Myocyte (in vitro differentiated cells): ENCODE data around the gene CSNK2A1. TPM values are rescaled to one million over a fixed set of nuclear protein-coding genes. Genes with fewer than 3 reads are reported as not detected.
"Not testable (repeated sequence)": the region's sequence is repeated elsewhere in the genome, so short reads cannot be mapped to it uniquely, and the experiment has no call there.

ENCODE experiments used
- DNase-seq: peaks from one replicate; pipeline ENCODE4 v3.0.0-alpha.2; 2012; ENCODE audit warnings: low read depth
- total RNA-seq: library from RNA; depleted of rRNA; stranded (reverse); fragments of >200 nt; gene quantifications from 2 replicates; pipeline ENCODE4 v1.2.3, GENCODE V29; 2014

The CSNK2A1 gene
- total RNA-seq, 1 donor from 2014 or later, result 199 TPM

- DNase-seq, result peak; percentile 85
Measured at GRCh38 chr20:496126-496696, 47.4 kb downstream of the CSNK2A1 start.

DNA sequence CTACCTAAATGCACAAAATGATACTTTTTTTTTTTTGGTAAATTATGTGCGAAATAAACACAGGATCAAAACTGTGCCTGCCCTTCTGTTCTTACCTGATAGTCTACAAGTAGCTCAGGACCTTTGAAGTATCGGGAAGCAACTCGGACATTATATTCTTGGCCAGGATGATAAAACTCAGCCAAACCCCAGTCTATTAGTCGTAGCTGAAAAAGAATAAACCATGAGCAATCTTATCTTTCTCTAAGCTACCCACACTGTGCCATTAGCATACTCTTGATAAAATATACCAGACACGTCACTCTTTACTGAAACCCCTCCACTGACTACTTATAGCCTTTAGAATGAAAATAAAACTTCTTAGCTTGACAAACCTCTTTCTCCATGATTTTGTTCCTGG is 51.4 kb downstream of the CSNK2A1 start:
- DNase-seq, result no peak

GRCh38 chr20:487655-488054 is 55.9 kb downstream of the CSNK2A1 start:
- DNase-seq, result no peak

GRCh38 chr20:483815-484644 is 59.6 kb downstream of the CSNK2A1 start:
- peak; percentile 53 for DNase-seq

DNA sequence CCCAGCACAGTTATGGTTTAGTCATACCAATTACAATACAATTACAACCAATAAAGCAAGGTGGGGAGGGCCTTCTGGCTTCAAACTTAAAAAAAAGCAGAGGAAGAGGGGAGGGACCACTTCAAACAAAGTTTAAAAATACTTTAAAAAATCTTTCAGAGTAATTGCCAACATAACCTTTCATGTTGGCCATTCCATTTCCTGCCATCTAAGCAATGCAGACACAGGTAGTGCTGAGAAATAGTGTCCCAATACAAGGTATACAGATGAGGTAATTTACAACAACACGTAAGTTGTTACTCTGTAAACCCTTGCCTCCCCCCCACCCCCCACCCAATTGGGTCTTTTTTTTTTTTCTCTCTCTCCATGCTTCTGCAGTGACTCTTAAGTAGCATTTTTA is 62.4 kb downstream of the CSNK2A1 start:
- DNase-seq, result no peak

GRCh38 chr20:480044-480443 is 63.5 kb downstream of the CSNK2A1 start:
- DNase-seq, result no peak

- no peak for DNase-seq
Measured at GRCh38 chr20:479487-479886, 64.1 kb downstream of the CSNK2A1 start.

- DNase-seq, result peak; percentile 67
Measured at GRCh38 chr20:478949-479429, 64.6 kb downstream of the CSNK2A1 start.

DNA sequence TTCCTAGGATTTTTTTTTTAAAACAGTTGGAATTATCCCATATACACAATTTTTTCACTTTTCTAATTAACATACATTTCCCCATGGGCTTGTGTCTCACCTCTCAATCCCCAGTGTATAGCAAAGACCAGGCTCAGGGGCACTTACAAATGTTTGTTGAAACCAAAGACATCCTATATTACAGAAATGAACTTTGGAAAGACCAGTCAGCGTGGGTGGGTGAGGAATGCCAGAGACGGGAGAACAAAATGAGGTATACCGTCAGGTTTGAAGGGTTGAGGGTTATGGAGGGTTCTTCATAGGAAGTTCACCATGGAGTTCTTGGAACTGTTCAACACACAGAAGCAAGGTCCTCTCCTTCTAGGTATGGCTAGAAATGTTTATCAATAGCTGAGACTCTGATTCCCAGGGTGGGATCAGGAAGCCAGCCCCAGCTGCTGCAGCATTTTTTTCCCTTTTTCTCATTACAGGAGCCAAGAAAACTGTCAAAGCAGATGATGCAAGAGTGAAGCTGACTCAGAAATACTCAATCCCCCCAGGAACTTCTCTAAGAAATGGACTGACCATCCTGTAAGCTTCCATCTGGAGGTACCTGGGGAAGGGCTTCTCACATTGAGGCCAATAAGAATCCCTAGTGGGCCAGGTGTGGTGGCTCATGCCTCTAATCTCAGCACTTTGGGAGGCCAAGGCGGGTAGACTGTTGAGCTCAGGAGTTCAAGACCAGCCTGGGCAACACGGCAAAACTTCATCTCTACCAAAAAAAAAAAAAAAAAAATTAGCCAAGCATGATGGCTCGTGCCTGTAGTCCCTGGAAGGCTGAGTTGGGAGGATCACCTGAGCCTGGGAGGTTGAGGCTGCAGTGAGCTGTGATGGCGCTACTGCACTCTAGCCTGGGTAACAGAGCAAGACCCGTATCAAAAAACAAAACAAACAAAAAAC is 65.3 kb downstream of the CSNK2A1 start:
- peak; percentile 39 for DNase-seq

GRCh38 chr20:476561-477249 is 66.9 kb downstream of the CSNK2A1 start:
- not testable (repeated sequence) for DNase-seq

GRCh38 chr20:475463-476357 is 67.9 kb downstream of the CSNK2A1 start:
- DNase-seq, result no peak

- no peak for DNase-seq
Measured at GRCh38 chr20:474581-474980, 69.0 kb downstream of the CSNK2A1 start.

DNA sequence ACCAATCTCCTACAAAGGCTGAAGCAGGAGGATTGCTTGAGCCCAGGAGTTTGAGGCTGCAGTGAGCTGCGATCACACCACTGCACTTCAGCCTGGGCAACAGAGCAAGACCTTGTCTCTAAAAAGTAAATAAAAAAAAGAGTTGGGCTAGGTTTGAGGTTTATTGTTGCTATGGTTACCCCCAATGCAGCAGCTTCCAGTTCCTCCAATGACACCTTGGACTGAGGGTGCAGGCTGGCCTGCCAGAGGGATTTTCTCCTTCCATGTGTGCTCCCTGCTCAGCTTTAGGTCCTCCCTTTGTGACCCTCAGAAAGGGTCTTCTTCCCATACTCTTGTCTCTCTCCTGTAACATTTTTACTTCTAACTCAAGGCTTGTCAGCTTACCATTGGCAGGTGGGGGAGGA is 70.7 kb downstream of the CSNK2A1 start:
- no peak for DNase-seq

GRCh38 chr20:472137-472846 is 71.3 kb downstream of the CSNK2A1 start:
- DNase-seq, result no peak

DNA sequence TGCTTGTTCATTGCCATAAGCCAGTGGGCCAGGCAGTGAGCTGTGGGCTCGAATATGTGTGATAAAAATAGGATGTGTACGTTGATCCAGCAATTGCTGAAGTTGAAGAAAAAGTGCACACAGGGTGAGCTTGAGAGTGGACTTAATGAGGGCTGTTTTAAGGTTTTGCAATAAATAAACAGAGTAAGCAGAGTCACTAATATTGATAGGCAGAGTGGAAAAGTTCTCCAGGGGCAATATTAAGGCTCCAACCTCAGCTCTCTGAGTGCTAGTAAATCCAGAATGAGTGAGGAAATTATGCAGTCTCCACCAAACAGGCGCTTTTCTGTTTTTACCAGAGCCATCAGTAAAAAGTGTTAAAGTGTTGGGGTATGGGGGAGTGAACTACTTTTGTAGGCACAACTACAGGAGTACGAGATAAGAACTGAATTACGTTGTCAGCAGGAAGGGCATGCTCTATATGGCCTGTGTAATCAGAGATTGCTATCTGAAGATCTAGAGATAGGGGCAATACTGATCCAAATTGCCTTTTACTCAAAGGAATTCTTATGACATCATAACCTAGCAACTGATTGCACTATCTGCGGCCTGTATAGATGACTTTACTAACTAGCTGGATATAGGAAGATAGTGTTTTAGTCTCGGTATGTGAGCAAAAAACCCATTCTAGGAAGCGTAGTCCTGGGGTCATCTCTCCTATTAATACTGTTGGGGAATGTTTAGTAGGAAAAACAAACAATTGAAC is 73.7 kb downstream of the CSNK2A1 start:
- no peak for DNase-seq

DNA sequence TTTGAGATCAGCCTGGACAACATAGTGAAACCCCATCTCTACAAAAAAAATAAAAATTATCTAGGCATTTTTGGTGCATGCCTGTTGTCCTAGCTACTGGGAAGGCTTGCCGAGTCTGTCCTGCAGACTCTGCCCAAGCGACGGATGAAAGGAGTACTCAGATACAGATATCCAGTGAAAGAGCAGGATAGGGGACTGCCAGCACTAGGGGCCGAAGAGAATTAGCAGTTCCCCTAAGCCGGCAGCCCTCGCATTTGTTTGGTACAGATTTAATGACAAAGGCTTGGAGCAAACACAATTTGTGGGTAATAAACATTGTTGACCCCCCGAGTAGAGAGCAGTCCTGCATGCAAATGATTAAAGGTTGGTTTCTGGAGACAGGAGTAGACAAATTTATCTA is 75.8 kb downstream of the CSNK2A1 start:
- no peak for DNase-seq

- DNase-seq, result peak; percentile 90
Measured at GRCh38 chr20:462199-462991, 81.2 kb downstream of the CSNK2A1 start, which contains the start of gene TBC1D20. TBC1D20 (minus strand) TSS chr20:462533; CDS start chr20:462405, 128 bp downstream.
